Neuronal stem cell (in vitro differentiated cells): ENCODE measurements around the gene POU5F1.

ENCODE experiments used
- DNase-seq: peaks from one replicate; pipeline ENCODE4 v3.0.0-alpha.2; 2013; ENCODE audit warnings: low spot score
- H2AFZ ChIP-seq: one replicate; pipeline ENCODE4 v1.6.1; 2013; ENCODE audit warnings: mild to moderate bottlenecking, low read length, inconsistent platforms
- H2AK5ac ChIP-seq: 2 replicates; pipeline ENCODE4 v1.6.1; 2013; ENCODE audit warnings: low read depth, mild to moderate bottlenecking, inconsistent platforms, low read length, moderate library complexity, mixed read lengths
- H2BK120ac ChIP-seq: 2 replicates; pipeline ENCODE4 v1.6.1; 2013; ENCODE audit warnings: low read depth, mild to moderate bottlenecking, inconsistent platforms, low read length, moderate library complexity, mixed read lengths
- H2BK12ac ChIP-seq: one replicate; pipeline ENCODE4 v1.6.1; 2013; ENCODE audit warnings: low read length, inconsistent platforms
- H2BK15ac ChIP-seq: 2 replicates; pipeline ENCODE4 v1.6.1; 2013; ENCODE audit warnings: mild to moderate bottlenecking, low read length, inconsistent platforms, mixed read lengths
- H2BK5ac ChIP-seq: one replicate; pipeline ENCODE4 v1.6.1; 2013; ENCODE audit warnings: inconsistent platforms, mild to moderate bottlenecking, low read length, moderate library complexity
- H3K14ac ChIP-seq: one replicate; pipeline ENCODE4 v1.6.1; 2013; ENCODE audit warnings: low read length, inconsistent platforms
- H3K18ac ChIP-seq: 2 replicates; pipeline ENCODE4 v1.6.1; 2013; ENCODE audit warnings: low read length, inconsistent platforms
- H3K23ac ChIP-seq: 2 replicates; pipeline ENCODE4 v1.6.1; 2013; ENCODE audit warnings: low read depth, mild to moderate bottlenecking, mixed read lengths, low read length, inconsistent platforms; ENCODE audit not compliant: poor library complexity
- H3K27ac ChIP-seq: replicated peaks from 3 replicates; pipeline ENCODE4 v1.5.1; 2013; ENCODE audit warnings: low read length, inconsistent platforms
- H3K27me3 ChIP-seq, 3 experiments: 2 replicates each; pipeline ENCODE4 v1.6.1; 2013; ENCODE audit warnings: low read length in 3 of 3, mild to moderate bottlenecking in 2 of 3, inconsistent platforms in 1 of 3, low read depth in 1 of 3, mixed read lengths in 1 of 3, moderate library complexity in 1 of 3; ENCODE audit not compliant: control insufficient read depth in 3 of 3, insufficient read depth in 3 of 3
- H3K36me3 ChIP-seq, 2 donors: replicated peaks in 1 of 2; 2 replicates each; pipeline ENCODE4 v1.6.1; 2013; ENCODE audit warnings: low read length in 2 of 2; ENCODE audit not compliant: control insufficient read depth in 2 of 2, insufficient read depth in 2 of 2
- H3K4ac ChIP-seq: 2 replicates; pipeline ENCODE4 v1.6.1; 2013; ENCODE audit warnings: inconsistent platforms, mild to moderate bottlenecking, low read length, moderate library complexity
- H3K4me1 ChIP-seq, 2 donors: 1 replicate in 1 of 2; 2 replicates in 1 of 2; pipeline ENCODE4 v1.6.1; 2013; ENCODE audit warnings: low read length in 2 of 2, low read depth in 1 of 2; ENCODE audit not compliant: control insufficient read depth in 2 of 2, insufficient read depth in 1 of 2
- H3K4me2 ChIP-seq: one replicate; pipeline ENCODE4 v1.6.1; 2013; ENCODE audit warnings: mild to moderate bottlenecking, low read length, inconsistent platforms; ENCODE audit not compliant: insufficient read depth, poor library complexity, severe bottlenecking
- H3K4me3 ChIP-seq, 2 donors: 2 replicates each; pipeline ENCODE4 v1.5.1; 2013; ENCODE audit warnings: low read length in 2 of 2, mild to moderate bottlenecking in 2 of 2, inconsistent platforms in 1 of 2, moderate library complexity in 1 of 2
- H3K79me1 ChIP-seq: one replicate; pipeline ENCODE4 v1.6.1; 2013; ENCODE audit warnings: low read depth, mild to moderate bottlenecking, inconsistent platforms, low read length, moderate library complexity
- H3K9ac ChIP-seq: one replicate; pipeline ENCODE4 v1.6.1; 2013; ENCODE audit warnings: mild to moderate bottlenecking, low read depth, low read length, inconsistent platforms; ENCODE audit not compliant: poor library complexity
- H3K9me3 ChIP-seq, 2 donors: replicated peaks in 1 of 2; 2 replicates each; pipeline versions ENCODE3 to v1.6.1; 2013; ENCODE audit warnings: low read length in 2 of 2, mild to moderate bottlenecking in 2 of 2, inconsistent platforms in 1 of 2, low read depth in 1 of 2, mixed read lengths in 1 of 2, moderate library complexity in 1 of 2; ENCODE audit not compliant: control insufficient read depth in 2 of 2, insufficient read depth in 1 of 2
- H4K8ac ChIP-seq: one replicate; pipeline ENCODE4 v1.6.1; 2013; ENCODE audit warnings: low read depth, mild to moderate bottlenecking, inconsistent platforms, low read length, moderate library complexity
- H4K91ac ChIP-seq: one replicate; pipeline ENCODE4 v1.6.1; 2013; ENCODE audit warnings: low read length, low read depth, mild to moderate bottlenecking, inconsistent platforms; ENCODE audit not compliant: poor library complexity
- WGBS, 2 donors: extraction: QIAGEN DNeasy Blood & Tissue Kit; methylation state at CpG; one replicate each; pipeline ENCODE4 v1.1.7; 2013; ENCODE audit warnings: missing lambda C conversion rate in 2 of 2, mixed read lengths in 1 of 2; ENCODE audit not compliant: insufficient read length in 2 of 2, insufficient replicate concordance in 1 of 2; ENCODE audit errors: extremely low coverage in 2 of 2; 5-methylcytosine and 5-hydroxymethylcytosine counted together

The POU5F1 gene

GRCh38 chr6:31138982-31139381 lies 31.5 kb downstream of the POU5F1 start, which contains the start of gene PSORS1C2:
Gene PSORS1C2 (minus strand): TSS chr6:31139066. CDS start chr6:31139026, 40 bp downstream.
- H3K79me1 ChIP-seq, result no peaks in the 10 kb centered on the region
- no peak within 1 kb of the TSS for H3K14ac ChIP-seq
- peak within 1 kb of the TSS; percentile 84 for H2BK120ac ChIP-seq
- H2BK15ac ChIP-seq, result no peak within 1 kb of the TSS
- DNase-seq, result no peak
- no CpG with 5 or more reads among the region's 4 CpGs for WGBS, 2 donors
- peaks cover 0 to 3% of the 10 kb centered on the region in 2 donors for H3K9me3 ChIP-seq
- peak within 1 kb of the TSS; percentile 16 for H2BK12ac ChIP-seq
- H3K27me3 ChIP-seq, result no peaks in the 10 kb centered on the region
- peak within 1 kb of the TSS; percentile 62 for H3K18ac ChIP-seq
- H3K36me3 ChIP-seq, result peaks cover 4 to 18% of the 10 kb centered on the region in 2 donors
- H3K4me3 ChIP-seq, result no peak within 1 kb of the TSS
- no peak within 1 kb of the TSS for H3K23ac ChIP-seq
- peak within 1 kb of the TSS; percentile 72 for H2AK5ac ChIP-seq
- no peak within 1 kb of the TSS for H3K4me2 ChIP-seq
- peak within 1 kb of the TSS; percentile 62 for H4K91ac ChIP-seq
- H2BK5ac ChIP-seq, result peak within 1 kb of the TSS; percentile 20
- H4K8ac ChIP-seq, result no peak within 1 kb of the TSS
- H3K9ac ChIP-seq, result no peak within 1 kb of the TSS
- H3K4ac ChIP-seq, result no peak within 1 kb of the TSS
- no peak within 1 kb of the TSS for H3K27ac ChIP-seq
- H3K4me1 ChIP-seq, result peaks cover 2 to 13% of the 10 kb centered on the region in 2 donors
- H2AFZ ChIP-seq, result peak within 1 kb of the TSS; percentile 72

- Histone ChIP-seq H3K9ac (no peak overlapping the region), H3K27me3 (no peaks in the 10 kb centered on the region), H2AFZ (no peak overlapping the region), H3K27ac (no peak overlapping the region), H3K4me3 (no peak overlapping the region), H3K9me3 (peaks cover 0 to 3% of the 10 kb centered on the region in 2 donors), H2BK5ac (no peak overlapping the region), H2AK5ac (no peak overlapping the region), H2BK120ac (no peak overlapping the region), H3K23ac (no peak overlapping the region), H4K91ac (no peak overlapping the region), H3K4ac (no peak overlapping the region), H2BK15ac (no peak overlapping the region), H3K4me1 (peaks cover 2 to 7% of the 10 kb centered on the region in 2 donors), H3K18ac (no peak overlapping the region), H3K79me1 (no peaks in the 10 kb centered on the region), H4K8ac (no peak overlapping the region), H3K4me2 (no peak overlapping the region), H3K36me3 (no peaks in the 10 kb centered on the region), H2BK12ac (no peak overlapping the region), H3K14ac (no peak overlapping the region)
- WGBS, 2 donors, result no CpG with 5 or more reads among the region's 10 CpGs
- DNase-seq, result no peak
Observed at GRCh38 chr6:31135710-31136109, 34.8 kb downstream of the POU5F1 start.

- WGBS, 2 donors, result no CpG with 5 or more reads among the region's 6 CpGs
- H2BK12ac ChIP-seq, result no peak overlapping the region
Observed at GRCh38 chr6:31132806-31133205, 37.7 kb downstream of the POU5F1 start.

GRCh38 chr6:31131595-31131994 lies 38.9 kb downstream of the POU5F1 start:
- no peak overlapping the region for H3K4me3 ChIP-seq
- H3K14ac ChIP-seq, result no peak overlapping the region
- WGBS, 2 donors, result no CpG with 5 or more reads among the region's 3 CpGs
- no peak overlapping the region for H3K4ac ChIP-seq
- no peak overlapping the region for H2BK120ac ChIP-seq
- no peak overlapping the region for H4K8ac ChIP-seq
- H3K4me2 ChIP-seq, result no peak overlapping the region
- H3K9ac ChIP-seq, result no peak overlapping the region
- H2BK12ac ChIP-seq, result no peak overlapping the region
- H2AK5ac ChIP-seq, result no peak overlapping the region
- DNase-seq, result no peak
- no peaks in the 10 kb centered on the region for H3K36me3 ChIP-seq
- no peak overlapping the region for H3K27ac ChIP-seq
- H3K79me1 ChIP-seq, result no peaks in the 10 kb centered on the region
- H3K18ac ChIP-seq, result no peak overlapping the region
- no peak overlapping the region for H2BK5ac ChIP-seq
- peaks cover 0 to 2% of the 10 kb centered on the region in 2 donors for H3K4me1 ChIP-seq
- H2BK15ac ChIP-seq, result no peak overlapping the region
- H2AFZ ChIP-seq, result no peak overlapping the region
- no peak overlapping the region for H3K23ac ChIP-seq
- H4K91ac ChIP-seq, result no peak overlapping the region
- H3K27me3 ChIP-seq, result peaks cover 0 to 8% (median 0%) of the 10 kb centered on the region in 3 experiments
- H3K9me3 ChIP-seq, result no peaks in the 10 kb centered on the region

More at GRCh38 chr6:31132806-31133205, 37.7 kb downstream of the POU5F1 start:
- H4K91ac ChIP-seq, result no peak overlapping the region
- no peak overlapping the region for H2BK15ac ChIP-seq
- H3K27ac ChIP-seq, result no peak overlapping the region
- peaks cover 0 to 2% of the 10 kb centered on the region in 2 donors for H3K4me1 ChIP-seq
- peak overlapping the region; percentile 57 for H3K18ac ChIP-seq
- H3K27me3 ChIP-seq, result peaks cover 0 to 8% (median 0%) of the 10 kb centered on the region in 3 experiments
- DNase-seq, result no peak
- no peak overlapping the region for H3K4me3 ChIP-seq
- no peaks in the 10 kb centered on the region for H3K9me3 ChIP-seq
- no peak overlapping the region for H4K8ac ChIP-seq
- H3K36me3 ChIP-seq, result no peaks in the 10 kb centered on the region
- H3K79me1 ChIP-seq, result no peaks in the 10 kb centered on the region
- H3K4me2 ChIP-seq, result no peak overlapping the region
- no peak overlapping the region for H2AFZ ChIP-seq
- H2AK5ac ChIP-seq, result peak overlapping the region; percentile 75
- no peak overlapping the region for H2BK120ac ChIP-seq
- no peak overlapping the region for H3K23ac ChIP-seq
- no peak overlapping the region for H3K9ac ChIP-seq
- H2BK5ac ChIP-seq, result no peak overlapping the region
- no peak overlapping the region for H3K14ac ChIP-seq
- no peak overlapping the region for H3K4ac ChIP-seq
